ENCODE measurements around the gene JARID2. TPM values are rescaled to one million over a fixed set of nuclear protein-coding genes. Genes with fewer than 3 reads are reported as not detected.

The JARID2 gene
- total RNA-seq, 1 experiment from 2014 or later = 6.0 TPM

GRCh38 chr6:15405129-15406068, 159.5 kb downstream of the JARID2 start:
- Histone ChIP-seq H3K27ac (ENCODE audit: low read length) (no peak overlapping the region), H3K4me1 (ENCODE audit: control insufficient read depth, insufficient read depth, low read length) (peaks cover 12% of the 10 kb centered on the region), H3K4me3 (ENCODE audit: low read depth in 2 of 2, low read length in 2 of 2) (no peak overlapping the region), H3K9me3 (ENCODE audit: control insufficient read depth, insufficient read depth, low read depth, low read length) (no peaks in the 10 kb centered on the region), H3K27me3 (ENCODE audit: control insufficient read depth, insufficient read depth, low read length) (no peaks in the 10 kb centered on the region), H3K36me3 (ENCODE audit: control insufficient read depth, insufficient read depth, low read length) (no peaks in the 10 kb centered on the region)
- DNase-seq (ENCODE audit: low read depth, low spot score) (no peak), ATAC-seq (no peak)
- POLR2A ChIA-PET = no interaction called here
- CTCF ChIA-PET = no interaction called here
- TF ChIP-seq REST (IDR thresholded peaks at IDR 0.05; ENCODE audit: insufficient read depth in 1 of 2, low read depth in 2 of 2, low read length in 1 of 2) = no peak
- TF ChIP-seq CTCF (IDR thresholded peaks at IDR 0.05) = no peak
- no peak for TF ChIP-seq POLR2AphosphoS5 (IDR thresholded peaks at IDR 0.05; ENCODE audit: low read depth, low read length)
- no peak for TF ChIP-seq TCF7L2 (IDR thresholded peaks at IDR 0.05; ENCODE audit: low read depth, low read length)
- TF ChIP-seq SIN3A (IDR thresholded peaks at IDR 0.05; ENCODE audit: borderline replicate concordance, insufficient read depth, low read depth, low read length) = no peak
- in situ Hi-C loops (cut with HindIII; ENCODE audit: low pct_unique_long_range_greater_than_20kb, low sequenced_read_pairs) (no loop called here), intact Hi-C loops (cut with micrococcal nuclease; ENCODE audit: unreplicated experiment) (no loop called here)
- BruUV-seq (replicated peaks) = no TSS peak

- Histone ChIP-seq H3K27me3 (ENCODE audit: control insufficient read depth, insufficient read depth, low read length) (no peaks in the 10 kb centered on the region), H3K36me3 (ENCODE audit: control insufficient read depth, insufficient read depth, low read length) (no peaks in the 10 kb centered on the region), H3K27ac (ENCODE audit: low read length) (no peak overlapping the region), H3K9me3 (ENCODE audit: control insufficient read depth, insufficient read depth, low read depth, low read length) (no peaks in the 10 kb centered on the region), H3K4me1 (ENCODE audit: control insufficient read depth, insufficient read depth, low read length) (peaks cover 3% of the 10 kb centered on the region), H3K4me3 (ENCODE audit: low read depth in 2 of 2, low read length in 2 of 2) (no peak overlapping the region)
- ATAC-seq (no peak), DNase-seq (ENCODE audit: low read depth, low spot score) (no peak)
- in situ Hi-C loops (cut with HindIII; ENCODE audit: low pct_unique_long_range_greater_than_20kb, low sequenced_read_pairs) = no loop called here
- BruUV-seq (replicated peaks) = no TSS peak
- POLR2A ChIA-PET = no interaction called here
- CTCF ChIA-PET = no interaction called here
- TF ChIP-seq CTCF (IDR thresholded peaks at IDR 0.05) = no peak
- no peak for TF ChIP-seq POLR2AphosphoS5 (IDR thresholded peaks at IDR 0.05; ENCODE audit: low read depth, low read length)
- TF ChIP-seq SIN3A (IDR thresholded peaks at IDR 0.05; ENCODE audit: borderline replicate concordance, insufficient read depth, low read depth, low read length) = no peak
- no peak for TF ChIP-seq TCF7L2 (IDR thresholded peaks at IDR 0.05; ENCODE audit: low read depth, low read length)
- no peak for TF ChIP-seq REST (IDR thresholded peaks at IDR 0.05; ENCODE audit: insufficient read depth in 1 of 2, low read depth in 2 of 2, low read length in 1 of 2)
- intact Hi-C loops (cut with micrococcal nuclease; ENCODE audit: unreplicated experiment) = no loop called here
These were observed 160.6 kb downstream of the JARID2 start for GRCh38 chr6:15406452-15406851.
